Activated CD8-positive, alpha-beta T cell treated with anti-CD3 and anti-CD28 coated beads, Interleukin-2, amount 10 ng/mL, durations not matched to agents 7 days and 5 days (primary cell): ENCODE measurements around the gene SYNPR. TPM values are rescaled to one million over a fixed set of nuclear protein-coding genes. Genes with fewer than 3 reads are reported as not detected.

Experiments
- ATAC-seq: fragments of 150-1000 bp; cut with Tn5 transposase; one replicate; pipeline ENCODE4 v1.10.0; 2021; ENCODE audit warnings: moderate library complexity
- CTCF ChIA-PET: fragments of 350-600 bp; sonication (Branson Sonifier 250); formaldehyde crosslinking; loops from one replicate; lab custom pipeline; 2021; ENCODE audit warnings: antibody characterized with exemption; lab: Charles Lee
- POLR2A ChIA-PET: fragments of 350-600 bp; sonication (Branson Sonifier 250); formaldehyde crosslinking; loops from one replicate; lab custom pipeline; 2021; ENCODE audit warnings: antibody characterized with exemption; lab: Charles Lee
- DNase-seq: peaks from one replicate; pipeline ENCODE4 v3.0.0-alpha.2; 2020
- H3K27ac Mint-ChIP-seq: one replicate; pipeline ENCODE4 v1.8.0; 2021; ENCODE audit warnings: mild to moderate bottlenecking, mixed read lengths
- H3K27me3 Mint-ChIP-seq: one replicate; pipeline ENCODE4 v1.8.0; 2021; ENCODE audit warnings: low read depth, mixed read lengths
- H3K36me3 Mint-ChIP-seq: one replicate; pipeline ENCODE4 v1.8.0; 2021; ENCODE audit warnings: low read depth, mixed read lengths
- H3K4me1 Mint-ChIP-seq: one replicate; pipeline ENCODE4 v1.8.0; 2021; ENCODE audit warnings: low read depth, mixed read lengths
- H3K4me3 Mint-ChIP-seq: one replicate; pipeline ENCODE4 v1.8.0; 2021; ENCODE audit warnings: mild to moderate bottlenecking, mixed read lengths
- H3K9me3 Mint-ChIP-seq: one replicate; pipeline ENCODE4 v1.8.0; 2022; ENCODE audit warnings: mixed read lengths; ENCODE audit not compliant: insufficient read depth
- total RNA-seq, 2 experiments: library from RNA; stranded (reverse); gene quantifications; one replicate each; pipeline ENCODE4 v1.2.3, GENCODE V29; 2021

Gene SYNPR
- total RNA-seq, 2 experiments from 2014 or later = not detected

DNA sequence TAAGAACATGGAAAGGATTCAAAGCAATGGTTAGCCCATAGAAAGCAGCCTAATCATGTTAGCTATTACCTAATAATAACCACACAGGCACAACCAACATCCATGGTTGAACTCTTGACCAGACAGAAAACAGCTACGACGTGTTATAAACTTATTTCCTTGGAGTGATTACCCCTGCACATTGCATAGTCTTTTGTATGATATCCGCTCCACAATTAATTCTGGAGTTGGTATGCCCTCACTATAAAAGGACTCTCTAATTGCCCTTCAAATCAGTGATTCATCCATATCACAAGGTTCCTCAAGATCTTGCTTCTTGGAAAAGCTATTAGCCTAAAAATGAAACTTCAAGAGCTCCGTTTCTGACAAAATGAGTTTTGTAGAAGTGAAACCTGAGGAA, 117.9 kb downstream of the SYNPR start:
- ATAC-seq (no peak), DNase-seq (no peak)
- POLR2A ChIA-PET = no interaction called here
- Mint-ChIP-seq H3K9me3 (no peaks in the 10 kb centered on the region), H3K4me3 (no peak overlapping the region), H3K36me3 (no peaks in the 10 kb centered on the region), H3K27me3 (no peaks in the 10 kb centered on the region), H3K4me1 (no peaks in the 10 kb centered on the region), H3K27ac (no peak overlapping the region)
- CTCF ChIA-PET = no interaction called here

DNA sequence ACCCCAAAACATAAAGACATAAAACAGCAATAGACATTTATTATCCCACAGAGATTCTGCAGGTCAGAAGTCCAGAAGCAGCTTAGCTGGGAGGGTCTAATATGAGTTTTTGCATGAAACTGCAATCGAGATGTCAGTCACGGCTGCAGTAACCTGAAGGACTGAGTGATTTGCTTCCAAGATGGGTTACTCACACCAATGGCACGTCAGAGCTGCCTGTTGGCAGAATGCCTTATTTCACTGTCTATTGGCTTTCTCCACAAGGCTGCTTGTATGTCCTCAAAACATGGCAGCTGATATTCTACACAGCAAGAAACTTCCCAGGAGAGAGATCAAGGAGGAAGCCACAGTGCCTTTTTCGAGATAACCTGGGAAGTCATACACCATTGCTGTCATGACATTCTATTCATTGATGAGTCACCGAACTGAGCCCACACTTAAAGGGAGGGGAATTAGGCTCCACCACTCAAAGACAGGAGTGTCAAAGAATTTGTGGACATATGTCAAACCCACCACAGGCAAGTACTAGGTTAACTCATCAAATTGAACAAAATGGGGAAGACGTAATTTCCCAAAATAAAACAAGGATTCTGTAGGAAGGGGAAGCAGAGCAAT, 122.2 kb downstream of the SYNPR start:
- CTCF ChIA-PET = no interaction called here
- DNase-seq (no peak), ATAC-seq (no peak)
- Mint-ChIP-seq H3K4me1 (no peaks in the 10 kb centered on the region), H3K27ac (no peak overlapping the region), H3K9me3 (no peaks in the 10 kb centered on the region), H3K27me3 (no peaks in the 10 kb centered on the region), H3K36me3 (no peaks in the 10 kb centered on the region), H3K4me3 (no peak overlapping the region)
- POLR2A ChIA-PET = no interaction called here

DNA sequence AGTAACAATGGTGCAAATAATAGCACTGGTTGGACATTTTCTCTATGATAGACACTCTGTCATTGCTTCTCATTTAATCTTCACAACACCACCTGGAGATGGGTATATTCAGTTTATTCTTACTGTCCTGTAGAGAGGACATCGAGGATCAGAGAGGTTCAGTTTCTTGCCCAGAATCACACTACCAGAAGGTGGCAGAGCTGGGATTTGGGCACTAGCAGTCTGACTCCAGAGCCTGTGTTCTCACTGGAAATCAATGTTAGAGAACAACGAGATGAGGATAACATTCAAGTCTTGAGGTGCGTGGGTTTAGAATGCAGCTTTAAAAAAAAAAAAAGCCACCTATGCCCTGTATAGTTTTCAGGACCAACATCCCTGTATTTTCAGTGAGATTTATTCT, 127.8 kb downstream of the SYNPR start:
- no peaks in the 10 kb centered on the region for H3K27me3 Mint-ChIP-seq
- H3K27ac Mint-ChIP-seq = no peak overlapping the region
- ATAC-seq (no peak), DNase-seq (no peak)
- CTCF ChIA-PET = no interaction called here
- no peaks in the 10 kb centered on the region for H3K4me1 Mint-ChIP-seq
- POLR2A ChIA-PET = no interaction called here
- H3K36me3 Mint-ChIP-seq = no peaks in the 10 kb centered on the region
- no peak overlapping the region for H3K4me3 Mint-ChIP-seq
- H3K9me3 Mint-ChIP-seq = no peaks in the 10 kb centered on the region

DNA sequence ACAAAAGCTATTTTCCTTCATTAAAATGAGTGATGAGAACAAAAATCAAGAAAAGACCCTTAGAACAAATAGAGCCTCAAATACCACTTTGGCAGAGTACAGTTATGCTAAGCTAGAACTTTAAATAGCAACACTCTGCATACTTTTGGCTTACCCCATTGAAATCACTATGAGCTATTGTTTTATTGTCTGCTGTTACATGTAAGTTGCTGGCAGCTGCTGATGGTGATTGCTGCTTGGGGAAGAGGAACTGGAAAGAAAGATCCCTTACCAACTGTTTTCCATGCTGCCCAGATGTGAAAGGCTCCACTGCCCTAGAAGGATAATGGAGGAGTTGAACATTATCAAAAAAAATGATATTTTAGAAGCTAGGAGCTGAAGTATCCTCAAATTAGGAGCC, 135.4 kb downstream of the SYNPR start:
- H3K9me3 Mint-ChIP-seq = no peaks in the 10 kb centered on the region
- ChIA-PET CTCF (no interaction called here), POLR2A (no interaction called here)
- no peaks in the 10 kb centered on the region for H3K36me3 Mint-ChIP-seq
- H3K27me3 Mint-ChIP-seq = no peaks in the 10 kb centered on the region
- DNase-seq (no peak), ATAC-seq (no peak)
- H3K27ac Mint-ChIP-seq = no peak overlapping the region
- H3K4me1 Mint-ChIP-seq = no peaks in the 10 kb centered on the region
- no peak overlapping the region for H3K4me3 Mint-ChIP-seq

DNA sequence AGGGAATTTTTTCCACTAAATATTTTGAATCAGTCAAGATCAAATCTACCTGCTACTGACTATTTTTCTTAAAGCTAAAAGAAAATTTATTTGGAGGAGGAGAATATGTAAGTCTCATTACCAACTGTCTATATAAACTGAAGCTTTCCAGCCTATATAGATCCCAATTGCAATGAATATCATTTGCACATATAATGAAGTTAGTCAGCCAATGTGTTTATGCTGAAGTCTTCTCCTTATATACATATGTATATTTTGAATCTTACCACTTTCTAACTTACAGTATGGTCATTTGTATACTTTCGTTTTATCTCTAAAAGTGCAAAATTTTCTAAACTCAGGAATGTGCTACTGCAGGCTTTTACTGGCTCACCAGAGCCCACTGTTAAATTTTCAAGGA, 136.5 kb downstream of the SYNPR start:
- no peaks in the 10 kb centered on the region for H3K4me1 Mint-ChIP-seq
- H3K36me3 Mint-ChIP-seq = no peaks in the 10 kb centered on the region
- no peak overlapping the region for H3K4me3 Mint-ChIP-seq
- ATAC-seq (no peak), DNase-seq (no peak)
- ChIA-PET POLR2A (interaction anchor here (0.5 kb wide), 1 partner anchor 10 kb away, joined by 3 read pairs; no protein-coding TSS in a partner anchor), CTCF (interaction anchor here (0.6 kb wide), 1 partner anchor 301 kb away, joined by 4 read pairs; no protein-coding TSS in a partner anchor)
- H3K27me3 Mint-ChIP-seq = no peaks in the 10 kb centered on the region
- no peaks in the 10 kb centered on the region for H3K9me3 Mint-ChIP-seq
- no peak overlapping the region for H3K27ac Mint-ChIP-seq

DNA sequence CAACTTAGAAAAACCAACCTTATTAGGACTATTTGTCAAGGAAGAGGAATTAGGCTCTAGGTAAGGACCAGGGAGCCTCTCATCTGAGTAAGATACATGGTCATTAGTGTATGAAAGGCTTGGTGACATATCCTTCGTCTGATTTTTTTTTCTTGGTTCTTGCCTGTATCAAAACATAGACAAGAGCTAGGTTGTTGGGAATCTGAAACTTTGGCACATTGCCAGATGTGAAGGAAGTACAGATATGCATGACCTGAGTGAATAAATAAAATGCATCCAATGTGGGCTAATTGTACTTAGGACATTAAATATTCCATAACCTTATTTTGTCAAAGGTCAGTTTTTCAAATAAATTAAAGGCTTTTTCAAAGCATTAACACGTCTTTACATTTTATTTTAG, 151.8 kb downstream of the SYNPR start:
- H3K27me3 Mint-ChIP-seq = no peaks in the 10 kb centered on the region
- no peak for DNase-seq
- no peaks in the 10 kb centered on the region for H3K4me1 Mint-ChIP-seq
- no peak for ATAC-seq
- no peak overlapping the region for H3K27ac Mint-ChIP-seq
- H3K36me3 Mint-ChIP-seq = no peaks in the 10 kb centered on the region
- ChIA-PET POLR2A (no interaction called here), CTCF (no interaction called here)
- no peak overlapping the region for H3K4me3 Mint-ChIP-seq
- H3K9me3 Mint-ChIP-seq = no peaks in the 10 kb centered on the region

DNA sequence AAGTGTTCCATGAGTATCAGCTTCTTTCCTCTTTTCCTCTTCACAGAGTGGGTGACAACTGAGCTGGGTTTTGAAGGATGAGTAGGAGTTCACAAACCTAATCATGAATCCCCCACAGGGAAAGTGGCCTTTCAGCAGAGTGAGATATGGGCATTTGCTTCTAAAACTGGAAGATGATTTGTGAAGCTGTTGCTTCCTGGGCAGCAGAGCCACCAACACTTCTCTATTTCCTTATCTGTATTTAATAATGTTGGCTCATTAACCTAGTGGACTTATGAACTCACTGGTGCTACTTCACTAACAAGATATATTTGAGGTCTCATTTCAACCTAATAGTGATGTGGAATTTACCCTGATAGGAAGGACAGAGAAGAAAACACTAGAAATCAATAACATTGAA, 152.8 kb downstream of the SYNPR start:
- ChIA-PET POLR2A (no interaction called here), CTCF (no interaction called here)
- DNase-seq (no peak), ATAC-seq (no peak)
- no peaks in the 10 kb centered on the region for H3K9me3 Mint-ChIP-seq
- no peaks in the 10 kb centered on the region for H3K4me1 Mint-ChIP-seq
- no peak overlapping the region for H3K4me3 Mint-ChIP-seq
- no peak overlapping the region for H3K27ac Mint-ChIP-seq
- no peaks in the 10 kb centered on the region for H3K36me3 Mint-ChIP-seq
- H3K27me3 Mint-ChIP-seq = no peaks in the 10 kb centered on the region

DNA sequence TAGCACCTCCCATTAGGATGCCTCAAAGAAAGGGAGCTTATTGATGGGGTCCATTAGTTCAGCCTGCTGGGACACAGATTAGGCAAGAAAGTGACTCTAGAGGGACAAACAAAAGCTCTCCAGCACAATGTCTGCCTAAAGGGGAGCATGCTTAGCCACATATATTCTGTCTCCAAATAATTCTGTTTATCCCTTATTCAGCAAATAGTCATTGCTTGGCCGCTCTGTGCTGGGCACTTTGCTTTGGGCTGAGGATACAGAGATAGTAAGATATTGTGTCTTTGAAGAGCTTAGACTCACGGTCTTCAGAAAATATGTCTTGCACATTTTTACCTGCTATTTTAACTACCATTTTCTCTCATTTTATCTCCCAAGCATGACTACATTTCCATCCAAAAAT, 159.8 kb downstream of the SYNPR start:
- CTCF ChIA-PET = no interaction called here
- H3K4me3 Mint-ChIP-seq = no peak overlapping the region

DNA sequence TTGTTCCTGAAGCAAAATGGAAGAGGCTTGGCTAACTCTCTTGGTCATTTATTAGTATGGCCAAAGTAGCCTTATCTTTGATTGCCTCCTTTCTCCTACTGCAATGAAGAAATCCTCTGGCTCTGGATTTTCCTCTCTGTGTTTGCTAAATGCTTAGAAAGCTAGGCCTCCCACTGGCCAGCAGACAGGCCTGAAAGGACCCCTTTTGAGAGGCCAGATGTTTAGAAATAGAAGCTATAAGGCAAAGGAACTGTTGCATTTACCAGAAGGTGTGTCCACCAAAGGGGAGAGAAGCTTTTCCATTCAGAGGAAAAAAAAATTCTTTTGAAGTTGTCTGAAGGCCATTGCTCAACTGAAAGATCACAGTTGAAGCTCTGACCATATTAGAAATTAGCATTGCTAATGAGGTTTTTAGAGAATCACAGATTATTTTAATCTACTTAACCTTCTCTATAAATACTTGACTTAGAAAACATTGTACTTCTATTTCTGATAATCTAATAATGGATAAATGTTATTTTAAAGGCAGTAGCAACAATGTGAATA, 160.8 kb downstream of the SYNPR start:
- H3K4me1 Mint-ChIP-seq = no peaks in the 10 kb centered on the region
- H3K4me3 Mint-ChIP-seq = no peak overlapping the region
- no peaks in the 10 kb centered on the region for H3K9me3 Mint-ChIP-seq
- H3K27ac Mint-ChIP-seq = no peak overlapping the region
- no peaks in the 10 kb centered on the region for H3K36me3 Mint-ChIP-seq
- no peaks in the 10 kb centered on the region for H3K27me3 Mint-ChIP-seq
- DNase-seq (no peak), ATAC-seq (no peak)
- ChIA-PET POLR2A (no interaction called here), CTCF (no interaction called here)

More for the DNA sequence above, 159.8 kb downstream of the SYNPR start:
- H3K4me1 Mint-ChIP-seq = no peaks in the 10 kb centered on the region
- H3K27ac Mint-ChIP-seq = no peak overlapping the region
- H3K9me3 Mint-ChIP-seq = no peaks in the 10 kb centered on the region
- H3K27me3 Mint-ChIP-seq = no peaks in the 10 kb centered on the region
- DNase-seq = no peak
- H3K36me3 Mint-ChIP-seq = no peaks in the 10 kb centered on the region
- POLR2A ChIA-PET = no interaction called here
- no peak for ATAC-seq

DNA sequence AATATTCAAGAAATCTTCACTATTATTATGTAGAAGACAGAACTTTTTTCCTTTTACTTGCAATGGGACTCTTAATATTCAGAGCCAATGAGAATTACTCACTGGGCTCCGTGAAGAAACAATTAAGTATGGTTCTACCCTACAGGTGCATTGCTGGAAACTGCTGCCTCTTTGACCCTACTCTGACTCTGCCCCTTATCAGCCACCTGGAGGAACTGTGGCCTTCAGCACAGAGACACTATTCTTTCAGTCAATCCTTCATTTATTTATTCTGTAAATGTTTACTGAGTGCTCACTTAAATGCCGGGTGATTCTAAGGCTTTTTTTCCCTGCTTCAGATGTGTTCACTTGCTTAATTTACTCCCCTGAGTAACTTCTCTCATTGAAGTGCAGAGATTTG, 163.2 kb downstream of the SYNPR start:
- Mint-ChIP-seq H3K4me3 (no peak overlapping the region), H3K36me3 (no peaks in the 10 kb centered on the region), H3K27ac (no peak overlapping the region), H3K4me1 (no peaks in the 10 kb centered on the region), H3K27me3 (no peaks in the 10 kb centered on the region), H3K9me3 (no peaks in the 10 kb centered on the region)
- ChIA-PET POLR2A (no interaction called here), CTCF (no interaction called here)
- no peak for ATAC-seq
- DNase-seq = no peak

DNA sequence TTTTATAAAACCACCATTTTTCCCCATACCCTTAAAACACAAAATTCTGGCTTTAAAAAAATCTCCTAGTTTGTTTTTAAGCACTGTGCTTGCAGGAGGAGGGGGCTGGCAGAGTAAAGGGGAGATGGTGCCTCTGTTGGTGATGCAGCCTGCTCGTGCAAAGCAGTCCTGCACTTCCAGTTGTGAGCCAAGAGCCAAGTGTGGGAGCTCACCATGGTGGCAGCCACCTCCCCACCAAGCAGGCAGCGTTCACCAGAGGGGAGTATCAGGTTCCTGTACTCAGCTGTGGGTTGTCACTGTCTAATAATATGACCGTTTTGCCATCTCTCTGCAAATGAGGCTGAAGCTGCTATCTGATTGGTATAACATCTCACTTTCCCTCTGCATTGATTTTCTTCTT, 164.8 kb downstream of the SYNPR start:
- no peaks in the 10 kb centered on the region for H3K36me3 Mint-ChIP-seq
- CTCF ChIA-PET = no interaction called here
- H3K27ac Mint-ChIP-seq = no peak overlapping the region
- H3K4me1 Mint-ChIP-seq = no peaks in the 10 kb centered on the region
- no peak for DNase-seq
- H3K9me3 Mint-ChIP-seq = no peaks in the 10 kb centered on the region
- POLR2A ChIA-PET = no interaction called here
- H3K4me3 Mint-ChIP-seq = no peak overlapping the region
- no peaks in the 10 kb centered on the region for H3K27me3 Mint-ChIP-seq
- no peak for ATAC-seq

DNA sequence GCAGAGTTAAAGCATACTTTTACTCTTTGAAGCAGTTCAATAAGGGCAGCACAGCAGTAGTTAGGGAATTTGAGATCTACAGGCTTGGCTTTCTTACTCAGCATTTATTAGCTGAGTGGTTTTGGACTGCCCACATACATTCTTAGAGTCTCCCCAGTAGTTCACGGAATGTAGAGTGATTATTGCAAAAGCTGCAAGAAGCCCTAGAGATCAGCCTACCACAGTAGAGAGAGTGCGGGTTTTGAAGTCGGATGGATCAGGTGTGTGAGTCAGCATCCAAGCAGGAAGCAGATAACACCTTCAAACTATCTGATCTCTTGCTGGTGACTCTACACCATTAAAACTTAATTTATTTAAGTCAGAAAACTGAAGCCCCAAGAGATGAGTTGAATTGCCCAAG, 171.9 kb downstream of the SYNPR start:
- POLR2A ChIA-PET = no interaction called here
- CTCF ChIA-PET = no interaction called here

More for the DNA sequence above, 171.9 kb downstream of the SYNPR start:
- no peak overlapping the region for H3K27ac Mint-ChIP-seq
- DNase-seq (no peak), ATAC-seq (no peak)
- no peaks in the 10 kb centered on the region for H3K36me3 Mint-ChIP-seq
- no peaks in the 10 kb centered on the region for H3K27me3 Mint-ChIP-seq
- no peak overlapping the region for H3K4me3 Mint-ChIP-seq
- H3K4me1 Mint-ChIP-seq = no peaks in the 10 kb centered on the region
- no peaks in the 10 kb centered on the region for H3K9me3 Mint-ChIP-seq
